ENCODE data around the gene CABCOCO1. TPM values are rescaled to one million over a fixed set of nuclear protein-coding genes. Genes with fewer than 3 reads are reported as not detected.

Gene CABCOCO1
- total RNA-seq, 1 experiment from 2014 or later, result not detected

- H3K36me3 Mint-ChIP-seq (ENCODE audit: insufficient read depth, unreplicated experiment), result no peaks in the 10 kb centered on the region
- no peak overlapping the region for H3K4me3 ChIP-seq (ENCODE audit: low read depth, low read length)
- no peaks in the 10 kb centered on the region for H3K4me1 Mint-ChIP-seq (ENCODE audit: low read depth, unreplicated experiment)
- peaks cover 2% of the 10 kb centered on the region for H3K27me3 Mint-ChIP-seq (ENCODE audit: insufficient read depth, unreplicated experiment)
- no peaks in the 10 kb centered on the region for H3K27me3 ChIP-seq (replicated peaks; ENCODE audit: control insufficient read depth, insufficient read depth, low read length)
- no peaks in the 10 kb centered on the region for H3K9me3 ChIP-seq
- no peaks in the 10 kb centered on the region for H3K4me1 ChIP-seq
- no peak for DNase-seq
- no peaks in the 10 kb centered on the region for H3K9me3 Mint-ChIP-seq (ENCODE audit: unreplicated experiment)
- no peak overlapping the region for H3K27ac Mint-ChIP-seq (ENCODE audit: unreplicated experiment)
- intact Hi-C loops (cut with micrococcal nuclease; ENCODE audit: unreplicated experiment), result no loop called here
- CTCF ChIA-PET, result no interaction called here
- H3K36me3 ChIP-seq (ENCODE audit: control insufficient read depth, insufficient read depth, low read length), result no peaks in the 10 kb centered on the region
- POLR2A ChIA-PET, result no interaction called here
- BruUV-seq (replicated peaks), result no TSS peak
- no peak overlapping the region for H3K4me3 Mint-ChIP-seq (ENCODE audit: unreplicated experiment)
- no peak for TF ChIP-seq CTCF (IDR thresholded peaks at IDR 0.05; ENCODE audit: insufficient read depth in 1 of 2, low read depth in 1 of 2, low read length in 1 of 2, severe bottlenecking in 1 of 2, unreplicated experiment in 1 of 2)
Measured at GRCh38 chr10:61701706-61702105, 39.0 kb downstream of the CABCOCO1 start.

- BruUV-seq (replicated peaks), result no TSS peak
- no peaks in the 10 kb centered on the region for H3K4me1 Mint-ChIP-seq (ENCODE audit: low read depth, unreplicated experiment)
- no peak for DNase-seq
- Histone ChIP-seq H3K27me3 (replicated peaks; ENCODE audit: control insufficient read depth, insufficient read depth, low read length) (no peaks in the 10 kb centered on the region), H3K4me1 (no peaks in the 10 kb centered on the region), H3K4me3 (ENCODE audit: low read depth, low read length) (no peak overlapping the region), H3K36me3 (ENCODE audit: control insufficient read depth, insufficient read depth, low read length) (no peaks in the 10 kb centered on the region), H3K9me3 (no peaks in the 10 kb centered on the region)
- no peaks in the 10 kb centered on the region for H3K9me3 Mint-ChIP-seq (ENCODE audit: unreplicated experiment)
- TF ChIP-seq CTCF (IDR thresholded peaks at IDR 0.05; ENCODE audit: insufficient read depth in 1 of 2, low read depth in 1 of 2, low read length in 1 of 2, severe bottlenecking in 1 of 2, unreplicated experiment in 1 of 2), result no peak
- ChIA-PET CTCF (no interaction called here), POLR2A (no interaction called here)
- H3K36me3 Mint-ChIP-seq (ENCODE audit: insufficient read depth, unreplicated experiment), result no peaks in the 10 kb centered on the region
- H3K4me3 Mint-ChIP-seq (ENCODE audit: unreplicated experiment), result no peak overlapping the region
- no peak overlapping the region for H3K27ac Mint-ChIP-seq (ENCODE audit: unreplicated experiment)
- intact Hi-C loops (cut with micrococcal nuclease; ENCODE audit: unreplicated experiment), result no loop called here
- peaks cover 6% of the 10 kb centered on the region for H3K27me3 Mint-ChIP-seq (ENCODE audit: insufficient read depth, unreplicated experiment)
Measured at GRCh38 chr10:61702584-61702983, 39.9 kb downstream of the CABCOCO1 start.

DNA sequence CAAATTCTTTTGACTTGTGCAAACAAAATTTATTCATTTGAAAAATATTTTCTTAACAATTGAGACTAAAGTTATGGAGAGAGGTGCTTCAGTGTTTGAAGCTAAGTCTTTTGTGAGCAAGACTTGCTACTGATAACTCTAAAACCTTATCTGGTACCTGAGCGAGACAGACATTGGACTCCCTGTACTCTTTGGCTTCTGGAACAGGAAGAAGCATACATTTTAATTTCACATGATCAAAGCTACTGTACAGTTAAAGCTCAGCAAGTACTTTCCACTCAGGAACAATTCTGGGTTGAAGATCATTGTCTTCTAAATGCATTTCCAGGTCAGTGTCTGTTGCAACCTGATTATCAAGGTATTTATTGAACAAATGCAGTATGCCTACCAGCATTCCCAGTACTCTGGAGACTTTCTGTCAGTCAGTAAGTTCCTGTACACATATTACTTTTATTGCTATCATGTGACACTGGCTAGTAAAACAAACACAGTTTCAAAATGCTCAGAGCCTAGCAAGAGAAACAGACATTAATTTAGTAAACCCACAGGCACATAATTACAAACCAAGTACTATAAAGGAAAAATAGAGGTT is 42.4 kb downstream of the CABCOCO1 start:
- no peaks in the 10 kb centered on the region for H3K9me3 ChIP-seq
- Mint-ChIP-seq H3K27me3 (ENCODE audit: insufficient read depth, unreplicated experiment) (peaks cover 5% of the 10 kb centered on the region), H3K27ac (ENCODE audit: unreplicated experiment) (no peak overlapping the region), H3K4me3 (ENCODE audit: unreplicated experiment) (no peak overlapping the region), H3K9me3 (ENCODE audit: unreplicated experiment) (no peaks in the 10 kb centered on the region), H3K4me1 (ENCODE audit: low read depth, unreplicated experiment) (no peaks in the 10 kb centered on the region), H3K36me3 (ENCODE audit: insufficient read depth, unreplicated experiment) (no peaks in the 10 kb centered on the region)
- no peak overlapping the region for H3K4me3 ChIP-seq (ENCODE audit: low read depth, low read length)
- H3K4me1 ChIP-seq, result no peaks in the 10 kb centered on the region
- no peaks in the 10 kb centered on the region for H3K27me3 ChIP-seq (replicated peaks; ENCODE audit: control insufficient read depth, insufficient read depth, low read length)
- ChIA-PET CTCF (no interaction called here), POLR2A (no interaction called here)
- no peak for DNase-seq
- no peak for TF ChIP-seq CTCF (IDR thresholded peaks at IDR 0.05; ENCODE audit: insufficient read depth in 1 of 2, low read depth in 1 of 2, low read length in 1 of 2, severe bottlenecking in 1 of 2, unreplicated experiment in 1 of 2)
- no peaks in the 10 kb centered on the region for H3K36me3 ChIP-seq (ENCODE audit: control insufficient read depth, insufficient read depth, low read length)
- intact Hi-C loops (cut with micrococcal nuclease; ENCODE audit: unreplicated experiment), result no loop called here
- no TSS peak for BruUV-seq (replicated peaks)
